Right renal cortex interstitium (tissue), 3 donors: ENCODE measurements around the gene SYNDIG1. TPM values are rescaled to one million over a fixed set of nuclear protein-coding genes. Genes with fewer than 3 reads are reported as not detected.

Source experiments
- DNase-seq, 3 donors: peaks; one replicate each; pipeline ENCODE4 v3.0.0-alpha.2; 2013; ENCODE audit warnings: low read depth in 3 of 3, low spot score in 2 of 3
- polyA plus RNA-seq, 3 donors: library from polyadenylated mRNA; unstranded; fragments of 120-200 nt; gene quantifications; one replicate each; pipeline ENCODE4 v1.2.1, GENCODE V29; 2013; ENCODE audit not compliant: insufficient read length in 3 of 3

SYNDIG1 gene
- polyA plus RNA-seq, 3 donors, result 5.8 to 8.6 (median 7.7) TPM

GRCh38 chr20:24547967-24548366, 78.5 kb downstream of the SYNDIG1 start:
- DNase-seq, result no peak

- DNase-seq, result no peak
Measured at GRCh38 chr20:24559114-24559732, 89.8 kb downstream of the SYNDIG1 start.

GRCh38 chr20:24560571-24561491, 91.4 kb downstream of the SYNDIG1 start:
- DNase-seq, result no peak

GRCh38 chr20:24565835-24566351, 96.5 kb downstream of the SYNDIG1 start:
- DNase-seq, result no peak

GRCh38 chr20:24566656-24567055, 97.2 kb downstream of the SYNDIG1 start:
- no peak for DNase-seq

- no peak for DNase-seq
Measured at GRCh38 chr20:24567508-24567907, 98.1 kb downstream of the SYNDIG1 start.

- DNase-seq, result no peak
Measured at GRCh38 chr20:24568842-24569241, 99.4 kb downstream of the SYNDIG1 start.

- DNase-seq, result no peak
Measured at GRCh38 chr20:24571159-24571558, 101.7 kb downstream of the SYNDIG1 start.

GRCh38 chr20:24572140-24572539, 102.7 kb downstream of the SYNDIG1 start:
- no peak for DNase-seq

- DNase-seq, result no peak
Measured at GRCh38 chr20:24572862-24573261, 103.4 kb downstream of the SYNDIG1 start.

GRCh38 chr20:24573557-24573956, 104.1 kb downstream of the SYNDIG1 start:
- DNase-seq, result no peak

GRCh38 chr20:24574307-24574706, 104.9 kb downstream of the SYNDIG1 start:
- DNase-seq, result no peak

GRCh38 chr20:24574797-24575196, 105.4 kb downstream of the SYNDIG1 start:
- no peak for DNase-seq

- DNase-seq, result no peak
Measured at GRCh38 chr20:24575811-24576210, 106.4 kb downstream of the SYNDIG1 start.

- DNase-seq, result no peak
Measured at GRCh38 chr20:24576447-24576846, 107.0 kb downstream of the SYNDIG1 start.

- DNase-seq, result no peak
Measured at GRCh38 chr20:24577271-24577909, 108.0 kb downstream of the SYNDIG1 start.

- DNase-seq, result no peak
Measured at GRCh38 chr20:24578567-24579415, 109.4 kb downstream of the SYNDIG1 start.

GRCh38 chr20:24579475-24579874, 110.0 kb downstream of the SYNDIG1 start:
- DNase-seq, result no peak

GRCh38 chr20:24580006-24580405, 110.6 kb downstream of the SYNDIG1 start:
- no peak for DNase-seq

- DNase-seq, result no peak
Measured at GRCh38 chr20:24580855-24581254, 111.4 kb downstream of the SYNDIG1 start.
